HCT116 (cell line): Measurements from ENCODE around the gene SRF.

Experiments
- ATF3 ChIP-seq: IDR thresholded peaks from 2 replicates; pipeline ENCODE4 v1.6.1; 2012
- CTCF ChIP-seq, 3 experiments: fragments of 200-600 bp in 1 of 3; sonication (generic) in 1 of 3; IDR thresholded peaks in 2 of 3; conservative IDR thresholded peaks in 1 of 3; 2 replicates each; pipeline ENCODE4 v1.5.1; 2012 to 2017; ENCODE audit warnings: low read depth in 2 of 3, low read length in 2 of 3, antibody characterized with exemption in 1 of 3, borderline replicate concordance in 1 of 3, control low read depth in 1 of 3, mild to moderate bottlenecking in 1 of 3, mixed read lengths in 1 of 3, mixed run types in 1 of 3, moderate library complexity in 1 of 3; ENCODE audit not compliant: insufficient read depth in 1 of 3
- EZH2 ChIP-seq: fragments of 200-600 bp; sonication (generic); IDR thresholded peaks from 2 replicates; pipeline ENCODE4 v1.6.1; 2017; ENCODE audit warnings: antibody characterized with exemption, mixed run types
- POLR2A ChIP-seq: IDR thresholded peaks from 2 replicates; pipeline ENCODE4 v1.7.0; 2011; ENCODE audit warnings: borderline replicate concordance; ENCODE audit not compliant: insufficient read depth, insufficient read length; ENCODE audit errors: extremely low read depth
- POLR2AphosphoS5 ChIP-seq: IDR thresholded peaks from 2 replicates; pipeline ENCODE4 v1.6.1; 2011; ENCODE audit warnings: mild to moderate bottlenecking, low read depth, low read length, moderate library complexity

GRCh38 chr6:43202451-43202850, 31.4 kb downstream of the SRF start:
- TF ChIP-seq POLR2AphosphoS5, result no peak
- TF ChIP-seq EZH2, result no peak
- no peak for TF ChIP-seq CTCF (IDR thresholded peaks at IDR 0.05 in 2 of 3, conservative IDR thresholded peaks at IDR 0.05 in 1 of 3; ENCODE audit: borderline replicate concordance in 1 of 3, insufficient read depth in 1 of 3, low read depth in 2 of 3, low read length in 2 of 3)
- no peak for TF ChIP-seq POLR2A
- no peak for TF ChIP-seq ATF3
